GM23338 (cell line): ENCODE results near the gene PMAIP1.

Experiments
- CREB1 ChIP-seq: fragments of 250-450 bp; sonication (Bioruptor Pico); IDR thresholded peaks from 2 replicates; pipeline ENCODE4 v1.5.0; 2020; ENCODE audit warnings: low read depth, mild to moderate bottlenecking, moderate library complexity
- EZH2 ChIP-seq: fragments of 200-600 bp; sonication (generic); IDR thresholded peaks from one replicate; pipeline ENCODE4 v1.8.0; 2017; ENCODE audit warnings: antibody characterized with exemption, mild to moderate bottlenecking, low read depth; ENCODE audit not compliant: unreplicated experiment
- EZH2phosphoT487 ChIP-seq: fragments of 200-600 bp; sonication (generic); IDR thresholded peaks from one replicate; pipeline ENCODE4 v1.8.1; 2018; ENCODE audit warnings: antibody characterized with exemption; ENCODE audit not compliant: unreplicated experiment
- JUNB ChIP-seq: IDR thresholded peaks from one replicate; pipeline ENCODE4 v1.6.1; 2016; ENCODE audit warnings: antibody characterized with exemption; ENCODE audit not compliant: unreplicated experiment
- POLR2AphosphoS5 ChIP-seq: IDR thresholded peaks from 2 replicates; pipeline ENCODE4 v1.6.1; 2016; ENCODE audit warnings: antibody characterized with exemption, low read depth
- STAT1 ChIP-seq: IDR thresholded peaks from one replicate; pipeline ENCODE4 v1.6.1; 2016; ENCODE audit warnings: antibody characterized with exemption; ENCODE audit not compliant: unreplicated experiment
- ZNF331 ChIP-seq: fragments of 250-450 bp; sonication (Bioruptor Pico); IDR thresholded peaks from 2 replicates; pipeline ENCODE4 v1.5.0; 2020; ENCODE audit warnings: low read depth, mild to moderate bottlenecking, moderate library complexity
- TF ChIP-seq, protein P1 (sequence below), 2 experiments: fragments of 200-600 bp in 1 of 2; sonication (generic) in 1 of 2; conservative IDR thresholded peaks; 2 replicates each; pipeline versions ENCODE4 v1.5.1 to v1.6.1; 2016 to 2017; ENCODE audit warnings: antibody characterized with exemption in 2 of 2, low read depth in 2 of 2, mild to moderate bottlenecking in 2 of 2, moderate library complexity in 1 of 2
- TF ChIP-seq, protein P2 (sequence below): IDR thresholded peaks from one replicate; pipeline ENCODE4 v1.6.1; 2018; ENCODE audit warnings: antibody characterized with exemption; ENCODE audit not compliant: unreplicated experiment

DNA sequence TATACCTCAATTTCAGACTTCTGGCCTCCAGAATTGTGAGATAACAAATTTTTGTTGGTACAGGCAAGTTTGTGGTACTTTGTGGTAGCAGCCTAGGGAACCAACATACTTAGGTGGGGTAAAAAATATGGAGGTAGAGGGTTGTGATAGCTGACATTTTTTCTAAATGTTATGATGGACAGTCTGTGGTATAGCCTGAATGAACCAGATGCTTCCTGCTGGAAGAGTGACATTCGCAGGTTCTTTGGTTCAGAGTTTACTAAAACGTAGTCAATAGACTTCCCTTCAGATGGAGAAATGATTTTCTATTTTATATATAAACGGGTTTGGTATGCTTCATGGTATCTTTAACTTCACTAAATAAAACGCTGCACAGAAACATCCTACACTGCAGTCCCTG is 42.8 kb downstream of the PMAIP1 start:
- TF ChIP-seq, protein P1, sequence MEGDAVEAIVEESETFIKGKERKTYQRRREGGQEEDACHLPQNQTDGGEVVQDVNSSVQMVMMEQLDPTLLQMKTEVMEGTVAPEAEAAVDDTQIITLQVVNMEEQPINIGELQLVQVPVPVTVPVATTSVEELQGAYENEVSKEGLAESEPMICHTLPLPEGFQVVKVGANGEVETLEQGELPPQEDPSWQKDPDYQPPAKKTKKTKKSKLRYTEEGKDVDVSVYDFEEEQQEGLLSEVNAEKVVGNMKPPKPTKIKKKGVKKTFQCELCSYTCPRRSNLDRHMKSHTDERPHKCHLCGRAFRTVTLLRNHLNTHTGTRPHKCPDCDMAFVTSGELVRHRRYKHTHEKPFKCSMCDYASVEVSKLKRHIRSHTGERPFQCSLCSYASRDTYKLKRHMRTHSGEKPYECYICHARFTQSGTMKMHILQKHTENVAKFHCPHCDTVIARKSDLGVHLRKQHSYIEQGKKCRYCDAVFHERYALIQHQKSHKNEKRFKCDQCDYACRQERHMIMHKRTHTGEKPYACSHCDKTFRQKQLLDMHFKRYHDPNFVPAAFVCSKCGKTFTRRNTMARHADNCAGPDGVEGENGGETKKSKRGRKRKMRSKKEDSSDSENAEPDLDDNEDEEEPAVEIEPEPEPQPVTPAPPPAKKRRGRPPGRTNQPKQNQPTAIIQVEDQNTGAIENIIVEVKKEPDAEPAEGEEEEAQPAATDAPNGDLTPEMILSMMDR (conservative IDR thresholded peaks at IDR 0.05; ENCODE audit: low read depth in 2 of 2), result no peak
- TF ChIP-seq STAT1, result no peak
- TF ChIP-seq POLR2AphosphoS5, result no peak
- TF ChIP-seq, protein P2, sequence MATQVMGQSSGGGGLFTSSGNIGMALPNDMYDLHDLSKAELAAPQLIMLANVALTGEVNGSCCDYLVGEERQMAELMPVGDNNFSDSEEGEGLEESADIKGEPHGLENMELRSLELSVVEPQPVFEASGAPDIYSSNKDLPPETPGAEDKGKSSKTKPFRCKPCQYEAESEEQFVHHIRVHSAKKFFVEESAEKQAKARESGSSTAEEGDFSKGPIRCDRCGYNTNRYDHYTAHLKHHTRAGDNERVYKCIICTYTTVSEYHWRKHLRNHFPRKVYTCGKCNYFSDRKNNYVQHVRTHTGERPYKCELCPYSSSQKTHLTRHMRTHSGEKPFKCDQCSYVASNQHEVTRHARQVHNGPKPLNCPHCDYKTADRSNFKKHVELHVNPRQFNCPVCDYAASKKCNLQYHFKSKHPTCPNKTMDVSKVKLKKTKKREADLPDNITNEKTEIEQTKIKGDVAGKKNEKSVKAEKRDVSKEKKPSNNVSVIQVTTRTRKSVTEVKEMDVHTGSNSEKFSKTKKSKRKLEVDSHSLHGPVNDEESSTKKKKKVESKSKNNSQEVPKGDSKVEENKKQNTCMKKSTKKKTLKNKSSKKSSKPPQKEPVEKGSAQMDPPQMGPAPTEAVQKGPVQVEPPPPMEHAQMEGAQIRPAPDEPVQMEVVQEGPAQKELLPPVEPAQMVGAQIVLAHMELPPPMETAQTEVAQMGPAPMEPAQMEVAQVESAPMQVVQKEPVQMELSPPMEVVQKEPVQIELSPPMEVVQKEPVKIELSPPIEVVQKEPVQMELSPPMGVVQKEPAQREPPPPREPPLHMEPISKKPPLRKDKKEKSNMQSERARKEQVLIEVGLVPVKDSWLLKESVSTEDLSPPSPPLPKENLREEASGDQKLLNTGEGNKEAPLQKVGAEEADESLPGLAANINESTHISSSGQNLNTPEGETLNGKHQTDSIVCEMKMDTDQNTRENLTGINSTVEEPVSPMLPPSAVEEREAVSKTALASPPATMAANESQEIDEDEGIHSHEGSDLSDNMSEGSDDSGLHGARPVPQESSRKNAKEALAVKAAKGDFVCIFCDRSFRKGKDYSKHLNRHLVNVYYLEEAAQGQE, result no peak
- TF ChIP-seq EZH2, result no peak
- TF ChIP-seq CREB1 (CRISPR knock-in tag), result no peak
- TF ChIP-seq ZNF331, result no peak
- no peak for TF ChIP-seq EZH2phosphoT487
- TF ChIP-seq JUNB, result no peak
